Loucy (cell line): ENCODE results near the gene TAF1B.

Experiments used
- H2AFZ ChIP-seq: fragments of 200-600 bp; sonication (generic); 2 replicates; pipeline ENCODE4 v1.6.0; 2016; ENCODE audit warnings: antibody characterized with exemption, mild to moderate bottlenecking, low read length, moderate library complexity
- H3F3A ChIP-seq: fragments of 200-600 bp; 2 replicates; pipeline ENCODE4 v1.6.0; 2016; ENCODE audit warnings: antibody characterized with exemption, low read depth, mild to moderate bottlenecking
- H3K27me3 ChIP-seq: fragments of 200-600 bp; sonication (generic); 2 replicates; pipeline ENCODE4 v1.6.1; 2014; ENCODE audit warnings: low read length, mild to moderate bottlenecking; ENCODE audit not compliant: insufficient read depth, poor library complexity, severe bottlenecking
- H3K36me3 ChIP-seq: fragments of 200-600 bp; sonication (generic); 2 replicates; pipeline ENCODE4 v1.6.1; 2016; ENCODE audit warnings: low read length; ENCODE audit not compliant: insufficient read depth
- H3K4me1 ChIP-seq: fragments of 200-600 bp; sonication (generic); 2 replicates; pipeline ENCODE4 v1.5.1; 2014; ENCODE audit warnings: low read length, mild to moderate bottlenecking; ENCODE audit not compliant: insufficient read depth, poor library complexity, severe bottlenecking
- H3K4me2 ChIP-seq: fragments of 200-600 bp; sonication (generic); 2 replicates; pipeline ENCODE4 v1.6.0; 2014; ENCODE audit warnings: antibody characterized with exemption, low read length, low read depth, mild to moderate bottlenecking; ENCODE audit not compliant: poor library complexity, severe bottlenecking
- H3K4me3 ChIP-seq: fragments of 200-600 bp; sonication (generic); 2 replicates; pipeline ENCODE4 v1.5.1; 2014; ENCODE audit warnings: low read length, mild to moderate bottlenecking, mixed read lengths; ENCODE audit not compliant: poor library complexity, severe bottlenecking
- H3K79me2 ChIP-seq: fragments of 200-600 bp; sonication (generic); 2 replicates; pipeline ENCODE4 v1.6.1; 2014; ENCODE audit warnings: low read length; ENCODE audit not compliant: insufficient read depth
- H3K9ac ChIP-seq: fragments of 200-600 bp; sonication (generic); 2 replicates; pipeline ENCODE4 v1.6.0; 2014; ENCODE audit warnings: mild to moderate bottlenecking, low read depth, low read length, moderate library complexity; ENCODE audit not compliant: poor library complexity, severe bottlenecking
- H3K9me2 ChIP-seq: fragments of 200-600 bp; sonication (generic); replicated peaks from 2 replicates; pipeline ENCODE4 v1.6.1; 2016; ENCODE audit warnings: low read depth, low read length, mixed read lengths
- H3K9me3 ChIP-seq: fragments of 200-600 bp; sonication (generic); 2 replicates; pipeline ENCODE4 v1.6.1; 2014; ENCODE audit warnings: mild to moderate bottlenecking, antibody characterized with exemption, low read length, low read depth; ENCODE audit not compliant: insufficient read depth
- H4K20me1 ChIP-seq: fragments of 200-600 bp; sonication (generic); 2 replicates; pipeline ENCODE4 v1.6.0; 2014; ENCODE audit warnings: antibody characterized with exemption, low read length, mild to moderate bottlenecking; ENCODE audit not compliant: insufficient read depth, poor library complexity, severe bottlenecking
- CTCF ChIP-seq: fragments of 200-600 bp; sonication (generic); conservative IDR thresholded peaks from 2 replicates; pipeline ENCODE4 v1.5.1; 2014; ENCODE audit warnings: mild to moderate bottlenecking, antibody characterized with exemption, low read length
- EZH2phosphoT487 ChIP-seq: fragments of 200-600 bp; IDR thresholded peaks from 2 replicates; pipeline ENCODE4 v1.6.1; 2018; ENCODE audit warnings: antibody characterized with exemption, mild to moderate bottlenecking, moderate library complexity, borderline replicate concordance

The TAF1B gene

GRCh38 chr2:9909106-9909505, 65.8 kb downstream of the TAF1B start:
- Histone ChIP-seq H2AFZ (no peak overlapping the region), H3K27me3 (no peaks in the 10 kb centered on the region), H3K4me2 (no peak overlapping the region), H3K4me1 (no peaks in the 10 kb centered on the region), H3K9me2 (no peaks in the 10 kb centered on the region), H3K9me3 (no peaks in the 10 kb centered on the region), H4K20me1 (no peaks in the 10 kb centered on the region), H3K4me3 (no peak overlapping the region), H3K9ac (no peak overlapping the region), H3K36me3 (peaks cover 56% of the 10 kb centered on the region; the same call in 1 of the 2 replicates), H3K79me2 (no peaks in the 10 kb centered on the region), H3F3A (no peaks in the 10 kb centered on the region)
- TF ChIP-seq EZH2phosphoT487 (no peak), CTCF (no peak)

GRCh38 chr2:9910699-9911098, 67.4 kb downstream of the TAF1B start:
- Histone ChIP-seq H3K9me2 (no peaks in the 10 kb centered on the region), H3K9ac (no peak overlapping the region), H3K9me3 (no peaks in the 10 kb centered on the region), H4K20me1 (no peaks in the 10 kb centered on the region), H3K4me2 (no peak overlapping the region), H3K36me3 (peaks cover 62% of the 10 kb centered on the region; the same call in 1 of the 2 replicates), H3K79me2 (no peaks in the 10 kb centered on the region), H3K4me3 (no peak overlapping the region), H3F3A (no peaks in the 10 kb centered on the region), H3K27me3 (no peaks in the 10 kb centered on the region), H3K4me1 (no peaks in the 10 kb centered on the region), H2AFZ (no peak overlapping the region)
- TF ChIP-seq CTCF: no peak
- TF ChIP-seq EZH2phosphoT487: no peak

- H3K9me2 ChIP-seq: no peaks in the 10 kb centered on the region
- H3K4me3 ChIP-seq: no peak overlapping the region
- no peak overlapping the region for H3K9ac ChIP-seq
- H3K27me3 ChIP-seq: no peaks in the 10 kb centered on the region
- no peak overlapping the region for H3K4me2 ChIP-seq
- no peaks in the 10 kb centered on the region for H3K9me3 ChIP-seq
- H3K4me1 ChIP-seq: no peaks in the 10 kb centered on the region
- TF ChIP-seq EZH2phosphoT487: no peak
- TF ChIP-seq CTCF: no peak
- H4K20me1 ChIP-seq: no peaks in the 10 kb centered on the region
- H3K36me3 ChIP-seq: peaks cover 53% of the 10 kb centered on the region; the same call in 1 of the 2 replicates
- no peaks in the 10 kb centered on the region for H3F3A ChIP-seq
- H2AFZ ChIP-seq: no peak overlapping the region
- no peaks in the 10 kb centered on the region for H3K79me2 ChIP-seq
Observed at GRCh38 chr2:9912468-9912867, 69.2 kb downstream of the TAF1B start.
